ENCODE data around the gene ZBTB7B.

ZBTB7B gene

GRCh38 chr1:154967331-154967950 is 35.2 kb upstream of the ZBTB7B start:
- H3K4me3 ChIP-seq (ENCODE audit: low read depth, low read length), result peak overlapping the region; percentile 81
- no peak for TF ChIP-seq CTCF (IDR thresholded peaks at IDR 0.05; ENCODE audit: low read depth, low read length, missing control alignments)
- in situ Hi-C loops (cut with HindIII; ENCODE audit: low sequenced_read_pairs), result no loop called here
- DNase-seq (ENCODE audit: low read depth), result no peak

- H3K4me3 ChIP-seq (ENCODE audit: low read depth, low read length), result peak overlapping the region; percentile 81
- TF ChIP-seq CTCF (IDR thresholded peaks at IDR 0.05; ENCODE audit: low read depth, low read length, missing control alignments), result no peak
- DNase-seq (ENCODE audit: low read depth), result no peak
- in situ Hi-C loops (cut with HindIII; ENCODE audit: low sequenced_read_pairs), result no loop called here
Observed at GRCh38 chr1:154968731-154969130, 33.9 kb upstream of the ZBTB7B start.

DNA sequence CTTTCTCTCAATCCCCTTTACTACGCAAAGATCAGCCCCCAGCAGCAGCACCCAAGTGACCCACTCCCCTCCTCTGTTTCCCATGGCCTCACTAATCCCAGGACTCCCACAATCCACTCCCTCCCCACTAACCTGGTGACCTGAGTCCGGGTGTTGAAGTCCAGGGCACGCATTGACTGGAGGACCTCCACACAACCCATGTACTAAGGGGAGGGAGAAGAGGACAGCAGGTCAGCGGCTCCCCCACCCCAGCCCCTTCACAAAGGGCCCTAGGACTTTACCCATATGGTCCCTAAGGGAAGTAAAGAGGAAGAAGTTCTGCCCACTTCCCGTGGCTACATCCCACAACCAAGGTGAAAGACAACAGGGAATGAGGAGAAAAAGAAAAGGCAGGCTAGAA is 33.4 kb upstream of the ZBTB7B start:
- DNase-seq (ENCODE audit: low read depth), result no peak
- in situ Hi-C loops (cut with HindIII; ENCODE audit: low sequenced_read_pairs), result no loop called here
- no peak for TF ChIP-seq CTCF (IDR thresholded peaks at IDR 0.05; ENCODE audit: low read depth, low read length, missing control alignments)
- H3K4me3 ChIP-seq (ENCODE audit: low read depth, low read length), result peak overlapping the region; percentile 81

DNA sequence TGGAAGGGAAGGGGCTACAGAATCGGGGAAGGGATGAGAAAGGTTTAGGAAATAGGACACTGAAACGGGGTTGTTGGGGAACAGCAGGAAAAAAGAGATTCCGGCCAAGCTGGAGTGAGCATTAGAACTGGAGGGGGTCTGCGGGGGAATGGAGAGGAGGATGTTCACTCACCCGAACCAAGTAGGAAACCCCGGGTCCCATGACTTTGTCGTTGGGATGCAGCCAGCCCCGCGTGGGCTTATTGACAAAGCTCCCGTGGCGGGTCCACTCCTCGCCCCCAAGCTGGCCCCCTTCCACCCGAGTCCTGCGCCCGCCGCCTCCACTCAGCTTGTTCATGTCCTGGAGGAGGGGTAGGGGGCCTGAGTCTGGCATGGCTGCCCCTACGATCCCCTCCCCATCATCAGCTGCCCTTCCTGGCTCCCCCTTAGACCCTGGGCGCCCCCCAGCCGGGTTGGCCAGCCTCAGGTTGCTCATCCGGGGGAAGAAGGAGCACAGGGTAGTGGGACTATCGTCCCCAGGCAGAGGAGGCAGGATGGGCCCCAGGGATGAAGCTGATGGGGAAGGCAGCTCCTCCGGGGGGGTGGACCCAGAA is 32.6 kb upstream of the ZBTB7B start:
- no peak for TF ChIP-seq CTCF (IDR thresholded peaks at IDR 0.05; ENCODE audit: low read depth, low read length, missing control alignments)
- peak overlapping the region; percentile 81 for H3K4me3 ChIP-seq (ENCODE audit: low read depth, low read length)
- DNase-seq (ENCODE audit: low read depth), result no peak
- in situ Hi-C loops (cut with HindIII; ENCODE audit: low sequenced_read_pairs), result no loop called here

DNA sequence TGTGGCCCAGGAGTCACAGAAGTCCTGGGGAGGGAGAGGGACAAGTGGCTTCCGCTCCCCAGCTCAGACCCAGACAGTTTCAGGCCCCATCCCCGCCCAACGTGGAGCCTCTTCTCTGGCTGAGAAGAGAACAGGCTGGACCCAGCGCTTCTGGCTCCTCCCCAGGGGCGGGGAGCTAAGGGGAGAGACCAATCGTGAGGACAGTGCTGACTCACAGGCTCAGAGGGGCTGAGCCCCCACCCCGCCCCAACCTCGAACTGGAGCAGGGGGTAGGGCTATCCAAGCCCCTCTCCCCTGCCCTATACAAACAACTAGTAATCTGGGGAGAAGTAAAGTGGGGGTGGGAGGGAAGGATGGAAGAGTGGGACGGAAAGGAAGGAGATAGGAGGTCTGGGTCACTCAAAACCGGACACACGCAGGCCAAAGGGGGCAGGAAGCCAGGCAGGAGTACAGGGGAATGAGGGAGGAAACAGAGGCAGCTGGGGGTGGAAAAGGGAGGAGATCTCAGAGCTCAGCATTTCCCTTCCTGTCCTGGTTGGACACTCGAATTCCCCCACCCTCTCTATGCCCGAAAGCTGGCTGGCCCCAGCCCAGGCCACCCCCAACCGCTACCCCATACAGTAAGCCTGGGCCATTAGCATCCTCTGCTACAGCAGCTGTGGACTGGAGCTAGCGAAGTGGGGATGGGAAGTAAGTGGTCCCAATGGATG is 31.8 kb upstream of the ZBTB7B start, which contains the start of gene SHC1:
TSS of gene SHC1 (minus strand) at position 117 of the 710 bp plus-strand sequence. CDS start 221 bp downstream, outside the sequence.
- in situ Hi-C loops (cut with HindIII; ENCODE audit: low sequenced_read_pairs), result no loop called here
- H3K4me3 ChIP-seq (ENCODE audit: low read depth, low read length), result peak within 1 kb of the TSS; percentile 81
- peak; percentile 83 for DNase-seq (ENCODE audit: low read depth)
- no peak for TF ChIP-seq CTCF (IDR thresholded peaks at IDR 0.05; ENCODE audit: low read depth, low read length, missing control alignments)

GRCh38 chr1:154971341-154971998 is 31.1 kb upstream of the ZBTB7B start:
- DNase-seq (ENCODE audit: low read depth), result no peak
- TF ChIP-seq CTCF (IDR thresholded peaks at IDR 0.05; ENCODE audit: low read depth, low read length, missing control alignments), result no peak
- peak overlapping the region; percentile 81 for H3K4me3 ChIP-seq (ENCODE audit: low read depth, low read length)
- in situ Hi-C loops (cut with HindIII; ENCODE audit: low sequenced_read_pairs), result no loop called here
